WTC11 (cell line): ENCODE data around the gene DRD5.

Experiments used
- AFF4 ChIP-seq: sonication (generic); formaldehyde crosslinking; IDR thresholded peaks from 2 replicates; pipeline ENCODE4 v1.8.1; 2023; ENCODE audit warnings: mild to moderate bottlenecking, missing genetic modification reagents, borderline replicate concordance
- JUN ChIP-seq: sonication (generic); formaldehyde crosslinking; IDR thresholded peaks from 2 replicates; pipeline ENCODE4 v1.8.0; 2023; ENCODE audit warnings: mild to moderate bottlenecking, missing genetic modification reagents
- MYBL2 ChIP-seq: sonication (generic); formaldehyde crosslinking; IDR thresholded peaks from 2 replicates; pipeline ENCODE4 v1.8.1; 2023; ENCODE audit warnings: mild to moderate bottlenecking, moderate library complexity, missing genetic modification reagents
- NFYB ChIP-seq: sonication (generic); formaldehyde crosslinking; conservative IDR thresholded peaks from 2 replicates; pipeline ENCODE4 v1.8.0; 2022; ENCODE audit warnings: low read depth, missing genetic modification reagents
- NR1H2 ChIP-seq: sonication (generic); formaldehyde crosslinking; IDR thresholded peaks from 2 replicates; pipeline ENCODE4 v1.9.0; 2021; ENCODE audit warnings: mild to moderate bottlenecking, moderate library complexity, missing genetic modification reagents
- ZNF263 ChIP-seq: sonication (generic); formaldehyde crosslinking; IDR thresholded peaks from 2 replicates; pipeline ENCODE4 v1.8.1; 2022; ENCODE audit warnings: low read depth, mild to moderate bottlenecking, moderate library complexity, missing genetic modification reagents
- TF ChIP-seq, protein P1 (sequence below): sonication (generic); formaldehyde crosslinking; IDR thresholded peaks from 2 replicates; pipeline ENCODE4 v1.8.1; 2022; ENCODE audit warnings: mild to moderate bottlenecking, missing genetic modification reagents, moderate library complexity, borderline replicate concordance
- TF ChIP-seq, protein P2 (sequence below): fragments of 200-600 bp; IDR thresholded peaks from 2 replicates; pipeline ENCODE4 v1.8.0; 2022; ENCODE audit warnings: antibody characterized with exemption
- TF ChIP-seq, protein P3 (sequence below): sonication (generic); formaldehyde crosslinking; IDR thresholded peaks from 2 replicates; pipeline ENCODE4 v1.8.0; 2022; ENCODE audit warnings: mild to moderate bottlenecking, missing genetic modification reagents

DNA sequence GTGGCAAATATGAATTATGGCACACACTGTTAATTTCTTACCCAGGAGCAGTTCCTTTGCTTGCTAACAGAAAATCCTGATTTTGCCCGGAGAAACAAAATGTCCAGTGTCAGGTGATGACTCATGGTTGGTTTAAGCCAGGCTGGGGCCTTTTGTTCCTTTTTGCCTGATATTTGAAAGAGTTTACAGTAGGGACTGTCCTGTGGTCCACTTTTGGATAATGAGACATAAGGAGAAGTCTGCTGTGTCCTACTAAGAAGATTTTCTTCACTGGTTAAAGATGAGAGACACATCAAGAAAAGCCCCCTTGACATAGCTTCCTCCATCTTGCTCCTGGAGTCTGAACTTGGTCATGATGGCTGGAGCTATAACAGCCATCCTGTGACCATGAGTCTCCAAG lies 12.1 kb upstream of the DRD5 start:
- TF ChIP-seq, protein P1, sequence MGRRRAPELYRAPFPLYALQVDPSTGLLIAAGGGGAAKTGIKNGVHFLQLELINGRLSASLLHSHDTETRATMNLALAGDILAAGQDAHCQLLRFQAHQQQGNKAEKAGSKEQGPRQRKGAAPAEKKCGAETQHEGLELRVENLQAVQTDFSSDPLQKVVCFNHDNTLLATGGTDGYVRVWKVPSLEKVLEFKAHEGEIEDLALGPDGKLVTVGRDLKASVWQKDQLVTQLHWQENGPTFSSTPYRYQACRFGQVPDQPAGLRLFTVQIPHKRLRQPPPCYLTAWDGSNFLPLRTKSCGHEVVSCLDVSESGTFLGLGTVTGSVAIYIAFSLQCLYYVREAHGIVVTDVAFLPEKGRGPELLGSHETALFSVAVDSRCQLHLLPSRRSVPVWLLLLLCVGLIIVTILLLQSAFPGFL (CRISPR knock-in tag), result no peak
- TF ChIP-seq, protein P2, sequence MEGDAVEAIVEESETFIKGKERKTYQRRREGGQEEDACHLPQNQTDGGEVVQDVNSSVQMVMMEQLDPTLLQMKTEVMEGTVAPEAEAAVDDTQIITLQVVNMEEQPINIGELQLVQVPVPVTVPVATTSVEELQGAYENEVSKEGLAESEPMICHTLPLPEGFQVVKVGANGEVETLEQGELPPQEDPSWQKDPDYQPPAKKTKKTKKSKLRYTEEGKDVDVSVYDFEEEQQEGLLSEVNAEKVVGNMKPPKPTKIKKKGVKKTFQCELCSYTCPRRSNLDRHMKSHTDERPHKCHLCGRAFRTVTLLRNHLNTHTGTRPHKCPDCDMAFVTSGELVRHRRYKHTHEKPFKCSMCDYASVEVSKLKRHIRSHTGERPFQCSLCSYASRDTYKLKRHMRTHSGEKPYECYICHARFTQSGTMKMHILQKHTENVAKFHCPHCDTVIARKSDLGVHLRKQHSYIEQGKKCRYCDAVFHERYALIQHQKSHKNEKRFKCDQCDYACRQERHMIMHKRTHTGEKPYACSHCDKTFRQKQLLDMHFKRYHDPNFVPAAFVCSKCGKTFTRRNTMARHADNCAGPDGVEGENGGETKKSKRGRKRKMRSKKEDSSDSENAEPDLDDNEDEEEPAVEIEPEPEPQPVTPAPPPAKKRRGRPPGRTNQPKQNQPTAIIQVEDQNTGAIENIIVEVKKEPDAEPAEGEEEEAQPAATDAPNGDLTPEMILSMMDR, result no peak
- TF ChIP-seq ZNF263 (CRISPR knock-in tag) (no peak), JUN (CRISPR knock-in tag) (no peak), NFYB (CRISPR knock-in tag) (no peak), MYBL2 (CRISPR knock-in tag) (no peak), NR1H2 (no peak), AFF4 (CRISPR knock-in tag) (no peak)
- TF ChIP-seq, protein P3, sequence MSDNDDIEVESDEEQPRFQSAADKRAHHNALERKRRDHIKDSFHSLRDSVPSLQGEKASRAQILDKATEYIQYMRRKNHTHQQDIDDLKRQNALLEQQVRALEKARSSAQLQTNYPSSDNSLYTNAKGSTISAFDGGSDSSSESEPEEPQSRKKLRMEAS (CRISPR knock-in tag), result no peak
